ENCODE measurements around the gene RRAGD.

RRAGD gene

GRCh38 chr6:89321131-89321970, 90.7 kb downstream of the RRAGD start:
- TF ChIP-seq, protein P1, sequence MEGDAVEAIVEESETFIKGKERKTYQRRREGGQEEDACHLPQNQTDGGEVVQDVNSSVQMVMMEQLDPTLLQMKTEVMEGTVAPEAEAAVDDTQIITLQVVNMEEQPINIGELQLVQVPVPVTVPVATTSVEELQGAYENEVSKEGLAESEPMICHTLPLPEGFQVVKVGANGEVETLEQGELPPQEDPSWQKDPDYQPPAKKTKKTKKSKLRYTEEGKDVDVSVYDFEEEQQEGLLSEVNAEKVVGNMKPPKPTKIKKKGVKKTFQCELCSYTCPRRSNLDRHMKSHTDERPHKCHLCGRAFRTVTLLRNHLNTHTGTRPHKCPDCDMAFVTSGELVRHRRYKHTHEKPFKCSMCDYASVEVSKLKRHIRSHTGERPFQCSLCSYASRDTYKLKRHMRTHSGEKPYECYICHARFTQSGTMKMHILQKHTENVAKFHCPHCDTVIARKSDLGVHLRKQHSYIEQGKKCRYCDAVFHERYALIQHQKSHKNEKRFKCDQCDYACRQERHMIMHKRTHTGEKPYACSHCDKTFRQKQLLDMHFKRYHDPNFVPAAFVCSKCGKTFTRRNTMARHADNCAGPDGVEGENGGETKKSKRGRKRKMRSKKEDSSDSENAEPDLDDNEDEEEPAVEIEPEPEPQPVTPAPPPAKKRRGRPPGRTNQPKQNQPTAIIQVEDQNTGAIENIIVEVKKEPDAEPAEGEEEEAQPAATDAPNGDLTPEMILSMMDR (IDR thresholded peaks at IDR 0.05; ENCODE audit: low read depth, low read length, missing control alignments), result no peak
- no peak overlapping the region for H3K4me3 ChIP-seq (ENCODE audit: low read depth, low read length)
- no peak for DNase-seq (ENCODE audit: low read depth)
- in situ Hi-C loops (cut with HindIII; ENCODE audit: low sequenced_read_pairs), result no loop called here

DNA sequence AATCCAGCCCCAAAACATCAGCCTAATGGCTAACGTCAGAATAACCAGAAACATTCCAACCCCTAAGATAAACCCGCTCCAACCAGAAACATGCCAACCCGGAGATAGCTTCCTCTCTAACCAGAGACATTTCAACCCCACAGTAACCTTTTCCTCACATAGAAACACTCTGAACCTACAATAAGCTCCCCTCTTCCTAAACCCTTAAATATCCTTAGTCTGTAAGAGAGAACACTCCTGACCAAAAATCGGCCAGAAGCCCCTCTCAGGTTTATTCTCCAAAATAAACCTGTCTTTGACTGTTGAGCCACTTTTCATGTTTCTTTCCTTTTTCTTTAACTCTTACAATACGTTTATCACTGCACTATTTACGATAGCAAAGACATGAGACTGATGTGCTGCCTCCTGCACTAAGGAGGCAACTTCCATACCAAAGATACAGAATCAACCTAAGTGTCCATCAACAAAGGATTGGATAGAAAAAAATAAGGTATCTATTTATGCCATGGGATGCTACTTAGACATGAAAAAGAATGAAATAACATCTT, 92.0 kb downstream of the RRAGD start:
- H3K4me3 ChIP-seq (ENCODE audit: low read depth, low read length), result no peak overlapping the region
- in situ Hi-C loops (cut with HindIII; ENCODE audit: low sequenced_read_pairs), result no loop called here
- DNase-seq (ENCODE audit: low read depth), result no peak
- TF ChIP-seq, protein P1 (IDR thresholded peaks at IDR 0.05; ENCODE audit: low read depth, low read length, missing control alignments), result no peak

- in situ Hi-C loops (cut with HindIII; ENCODE audit: low sequenced_read_pairs), result no loop called here
- TF ChIP-seq, protein P1 (IDR thresholded peaks at IDR 0.05; ENCODE audit: low read depth, low read length, missing control alignments), result no peak
- no peak overlapping the region for H3K4me3 ChIP-seq (ENCODE audit: low read depth, low read length)
- no peak for DNase-seq (ENCODE audit: low read depth)
These were observed 95.0 kb downstream of the RRAGD start for GRCh38 chr6:89317067-89317466.

- TF ChIP-seq, protein P1 (IDR thresholded peaks at IDR 0.05; ENCODE audit: low read depth, low read length, missing control alignments), result no peak
- H3K4me3 ChIP-seq (ENCODE audit: low read depth, low read length), result no peak within 1 kb of the TSS
- DNase-seq (ENCODE audit: low read depth), result no peak
- in situ Hi-C loops (cut with HindIII; ENCODE audit: low sequenced_read_pairs), result no loop called here
These were observed 96.7 kb downstream of the RRAGD start, which contains the start of gene GABRR2 for GRCh38 chr6:89315249-89315885. TSS of gene GABRR2 (minus strand) at chr6:89315299. CDS start at chr6:89315165, 134 bp downstream.

- no peak overlapping the region for H3K4me3 ChIP-seq (ENCODE audit: low read depth, low read length)
- in situ Hi-C loops (cut with HindIII; ENCODE audit: low sequenced_read_pairs), result no loop called here
- DNase-seq (ENCODE audit: low read depth), result no peak
- TF ChIP-seq, protein P1 (IDR thresholded peaks at IDR 0.05; ENCODE audit: low read depth, low read length, missing control alignments), result no peak
These were observed 97.4 kb downstream of the RRAGD start for GRCh38 chr6:89314692-89315091.
